Measurements from ENCODE around the gene UQCR11. TPM values are rescaled to one million over a fixed set of nuclear protein-coding genes. Genes with fewer than 3 reads are reported as not detected.

The UQCR11 gene
- total and polyA plus RNA-seq, 2 experiments from 2014 or later: 56.6 to 684 TPM

- TF ChIP-seq EZH2 (IDR thresholded peaks at IDR 0.05; ENCODE audit: borderline replicate concordance) (no peak), CTCF (IDR thresholded peaks at IDR 0.05; ENCODE audit: poor library complexity) (no peak), EZH2phosphoT487 (IDR thresholded peaks at IDR 0.05; ENCODE audit: low read depth, severe bottlenecking, unreplicated experiment) (no peak)
- H2AFZ ChIP-seq: no peak overlapping the region
- 97% methylated on average over 32 of the region's 32 CpGs for WGBS (ENCODE audit: low lambda C conversion rate, missing lambda C conversion rate)
- H3K27me3 ChIP-seq: no peaks in the 10 kb centered on the region
- no peaks in the 10 kb centered on the region for H3K9me3 ChIP-seq (ENCODE audit: low read depth)
- no peak overlapping the region for H3K4me3 ChIP-seq
- H3K4me2 ChIP-seq: no peak overlapping the region
- H3K9me2 ChIP-seq (replicated peaks; ENCODE audit: insufficient read depth): no peaks in the 10 kb centered on the region
- H3K79me2 ChIP-seq: peaks cover 6% of the 10 kb centered on the region
- H4K20me1 ChIP-seq (ENCODE audit: insufficient read depth, poor library complexity, severe bottlenecking): no peaks in the 10 kb centered on the region
- H3K36me3 ChIP-seq (replicated peaks; ENCODE audit: insufficient read depth, low read depth): no peaks in the 10 kb centered on the region
- H3K4me1 ChIP-seq (ENCODE audit: insufficient read depth): no peaks in the 10 kb centered on the region
- no peak overlapping the region for H3K27ac ChIP-seq
- no peak for DNase-seq (ENCODE audit: low spot score)
Measured at GRCh38 chr19:1626417-1627010, 21.3 kb upstream of the UQCR11 start.

GRCh38 chr19:1624458-1624857, 19.2 kb upstream of the UQCR11 start:
- no peaks in the 10 kb centered on the region for H4K20me1 ChIP-seq (ENCODE audit: insufficient read depth, poor library complexity, severe bottlenecking)
- no peaks in the 10 kb centered on the region for H3K4me1 ChIP-seq (ENCODE audit: insufficient read depth)
- no peak overlapping the region for H3K4me2 ChIP-seq
- peaks cover 2% of the 10 kb centered on the region for H3K79me2 ChIP-seq
- 83% methylated on average over 23 of the region's 23 CpGs for WGBS (ENCODE audit: low lambda C conversion rate, missing lambda C conversion rate)
- no peaks in the 10 kb centered on the region for H3K9me3 ChIP-seq (ENCODE audit: low read depth)
- no peaks in the 10 kb centered on the region for H3K36me3 ChIP-seq (replicated peaks; ENCODE audit: insufficient read depth, low read depth)
- H3K27ac ChIP-seq: no peak overlapping the region
- H3K27me3 ChIP-seq: no peaks in the 10 kb centered on the region
- TF ChIP-seq CTCF (IDR thresholded peaks at IDR 0.05; ENCODE audit: poor library complexity) (peak; percentile 57), EZH2 (IDR thresholded peaks at IDR 0.05; ENCODE audit: borderline replicate concordance) (no peak)
- peak; percentile 64 for DNase-seq (ENCODE audit: low spot score)
- H3K4me3 ChIP-seq: no peak overlapping the region
- no peak overlapping the region for H2AFZ ChIP-seq
- no peaks in the 10 kb centered on the region for H3K9me2 ChIP-seq (replicated peaks; ENCODE audit: insufficient read depth)

GRCh38 chr19:1622541-1622940, 17.3 kb upstream of the UQCR11 start:
- Histone ChIP-seq H4K20me1 (ENCODE audit: insufficient read depth, poor library complexity, severe bottlenecking) (no peaks in the 10 kb centered on the region), H3K4me2 (no peak overlapping the region), H3K27ac (no peak overlapping the region), H3K27me3 (no peaks in the 10 kb centered on the region), H2AFZ (no peak overlapping the region), H3K4me1 (ENCODE audit: insufficient read depth) (no peaks in the 10 kb centered on the region), H3K4me3 (no peak overlapping the region), H3K9me2 (replicated peaks; ENCODE audit: insufficient read depth) (no peaks in the 10 kb centered on the region), H3K9me3 (ENCODE audit: low read depth) (no peaks in the 10 kb centered on the region), H3K36me3 (replicated peaks; ENCODE audit: insufficient read depth, low read depth) (no peaks in the 10 kb centered on the region), H3K79me2 (no peaks in the 10 kb centered on the region)
- no peak for TF ChIP-seq CTCF (IDR thresholded peaks at IDR 0.05; ENCODE audit: poor library complexity)
- TF ChIP-seq EZH2phosphoT487 (IDR thresholded peaks at IDR 0.05; ENCODE audit: low read depth, severe bottlenecking, unreplicated experiment): no peak
- no peak for TF ChIP-seq EZH2 (IDR thresholded peaks at IDR 0.05; ENCODE audit: borderline replicate concordance)
- WGBS (ENCODE audit: low lambda C conversion rate, missing lambda C conversion rate): 81% methylated on average over 5 of the region's 5 CpGs
- DNase-seq (ENCODE audit: low spot score): no peak

All from hepatocyte (in vitro differentiated cells).